ENCODE results near the gene ZNF268.
"Not testable (repeated sequence)": the region's sequence is repeated elsewhere in the genome, so short reads cannot be mapped to it uniquely, and the experiment has no call there.

The ZNF268 gene

GRCh38 chr12:133227281-133227852 lies 46.1 kb downstream of the ZNF268 start:
- DNase-seq = no peak

DNA sequence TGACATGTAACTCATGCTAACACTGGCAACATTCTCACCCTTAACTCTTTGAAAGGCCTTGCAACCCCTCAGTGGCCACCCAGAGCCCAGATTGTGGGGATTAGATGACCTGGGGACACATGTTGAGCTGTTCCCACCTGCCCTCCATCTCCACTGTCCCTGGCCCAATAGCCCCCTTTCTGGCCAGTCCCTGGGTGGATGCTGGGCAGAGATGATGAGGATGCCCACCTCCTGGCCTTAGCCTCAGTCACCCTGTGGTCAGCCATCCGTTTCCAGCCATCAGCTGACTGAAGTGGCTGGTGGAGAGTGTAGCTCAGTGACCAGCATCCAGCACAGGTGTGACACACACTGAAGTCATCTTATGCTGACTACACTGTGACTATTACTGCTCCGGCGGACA lies 49.7 kb downstream of the ZNF268 start:
- no peak for DNase-seq

DNA sequence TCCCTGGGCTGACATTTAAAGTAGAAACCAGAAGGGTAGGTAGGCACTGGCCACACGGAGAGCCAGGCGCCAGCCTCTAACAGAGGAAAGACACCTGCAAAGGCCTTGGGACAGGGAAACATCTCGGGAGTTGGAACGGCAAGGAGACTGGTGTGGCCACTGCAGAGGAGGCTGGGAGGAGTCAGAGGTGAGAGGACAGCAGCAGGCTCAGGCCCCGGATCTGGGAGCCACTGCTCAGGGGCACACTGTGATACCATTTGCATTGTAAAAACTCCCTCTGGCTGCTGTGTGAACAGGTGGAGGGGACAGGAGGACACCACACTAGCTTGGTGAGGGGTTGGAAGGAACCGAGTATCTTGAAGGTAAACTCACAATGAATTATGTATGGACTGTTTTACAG lies 51.7 kb downstream of the ZNF268 start:
- DNase-seq = no peak

DNA sequence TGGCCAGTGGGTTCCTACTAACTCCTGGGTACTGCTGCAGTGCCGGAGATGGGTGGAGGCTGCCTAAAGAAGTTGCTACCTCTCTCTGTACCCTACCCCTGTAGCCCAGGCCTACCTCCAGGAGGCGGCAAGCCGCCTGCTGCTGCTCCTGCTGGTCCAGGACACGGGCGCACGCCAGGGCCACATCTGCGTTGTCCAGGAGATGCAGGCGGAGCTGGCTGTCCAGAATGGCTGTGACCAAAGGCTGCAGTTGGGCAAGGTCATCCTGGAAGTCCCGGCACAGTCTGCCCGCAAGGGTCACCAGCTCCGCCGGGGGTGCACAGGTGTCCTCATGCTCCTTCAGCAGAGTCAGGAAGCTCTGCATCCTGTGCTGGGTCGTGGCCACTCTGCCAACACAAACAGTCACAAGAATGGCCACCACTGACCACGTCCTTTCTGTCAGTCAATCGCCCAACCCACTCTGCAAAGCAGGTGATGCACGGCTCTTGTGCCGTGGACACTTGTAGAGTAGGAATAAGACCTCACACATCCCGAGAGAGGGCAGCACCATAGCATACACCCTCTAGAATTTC lies 52.8 kb downstream of the ZNF268 start:
- DNase-seq = no peak

DNA sequence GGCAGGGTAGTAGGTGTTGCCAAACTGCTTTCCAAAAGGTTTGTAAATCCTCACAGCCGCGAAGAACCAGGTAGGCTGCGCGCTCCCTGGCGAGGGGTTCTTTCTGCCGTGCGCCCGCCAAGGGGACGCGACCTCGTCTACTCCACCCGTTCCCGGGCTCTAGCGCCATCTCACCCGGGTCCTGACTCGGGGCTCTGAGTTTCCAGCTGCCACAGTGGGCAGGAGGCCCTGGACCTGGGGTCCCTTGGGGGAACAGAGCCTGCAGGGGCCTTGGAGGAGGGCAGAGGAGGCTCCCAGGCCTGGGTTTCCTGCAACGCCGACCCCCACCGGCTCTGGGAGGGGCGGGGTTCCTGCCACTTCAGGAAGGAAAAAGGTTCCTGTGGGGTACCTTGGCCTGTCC lies 53.7 kb downstream of the ZNF268 start:
- no peak for DNase-seq

DNA sequence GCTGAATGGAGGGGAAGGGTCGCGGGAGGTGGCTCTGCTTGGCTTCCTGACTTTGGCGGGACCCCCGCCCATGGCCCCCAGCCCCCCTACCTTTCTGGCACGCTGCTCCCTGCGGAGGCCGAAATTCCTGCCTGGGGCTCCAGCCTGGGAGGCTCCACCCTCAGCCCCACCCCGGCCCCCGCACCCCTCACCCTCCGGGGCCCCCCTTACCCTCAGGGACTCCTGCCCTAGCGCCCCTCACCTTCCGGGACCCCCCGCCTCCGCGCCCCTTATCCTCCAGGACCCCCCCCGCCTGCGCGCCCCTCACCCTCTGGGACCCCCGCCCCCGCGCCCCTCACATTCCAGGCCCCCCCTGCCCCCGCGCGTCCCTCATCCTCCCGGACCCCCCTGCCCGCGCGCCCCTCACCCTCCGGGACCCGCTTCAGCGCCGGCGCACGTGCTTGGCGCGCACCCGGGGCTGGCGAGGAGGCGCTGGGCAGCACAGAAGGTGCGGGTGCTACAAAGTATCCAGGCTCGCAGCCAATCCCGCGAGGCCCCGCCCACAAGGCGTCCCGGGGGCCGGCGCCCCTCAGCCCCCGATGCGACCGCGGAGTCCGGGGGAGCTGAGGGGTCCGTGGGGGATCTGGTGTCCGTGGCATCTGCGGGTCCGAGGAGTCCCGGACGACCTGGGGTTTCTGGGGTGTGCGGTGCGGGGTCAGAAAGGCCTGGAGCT lies 54.3 kb downstream of the ZNF268 start, which contains the start of gene ANHX:
ANHX (minus strand) TSS at position 477 of the 712 bp plus-strand sequence. CDS start 1,521 bp downstream, outside the sequence.
- no peak for DNase-seq

DNA sequence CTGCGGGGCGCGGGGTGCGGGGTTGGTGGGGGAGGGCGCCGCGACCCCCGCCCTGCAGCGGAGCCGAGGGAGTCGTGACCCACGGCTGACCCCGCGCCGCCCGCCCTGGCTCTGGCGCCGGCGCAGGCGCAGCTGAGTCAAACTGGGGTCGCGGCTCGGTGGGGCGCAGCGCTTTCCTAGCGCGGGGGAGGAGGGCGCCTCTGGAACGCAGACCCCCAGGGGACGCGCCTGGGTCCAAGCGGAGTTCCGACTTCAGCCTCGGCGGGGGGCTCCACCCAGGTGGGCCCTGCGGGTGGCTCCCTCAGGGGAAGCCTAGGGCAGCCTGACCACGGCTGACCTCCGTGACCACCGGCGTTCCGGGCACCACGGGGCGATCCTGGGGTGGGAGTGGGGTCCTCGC lies 54.8 kb downstream of the ZNF268 start:
- DNase-seq = no peak

DNA sequence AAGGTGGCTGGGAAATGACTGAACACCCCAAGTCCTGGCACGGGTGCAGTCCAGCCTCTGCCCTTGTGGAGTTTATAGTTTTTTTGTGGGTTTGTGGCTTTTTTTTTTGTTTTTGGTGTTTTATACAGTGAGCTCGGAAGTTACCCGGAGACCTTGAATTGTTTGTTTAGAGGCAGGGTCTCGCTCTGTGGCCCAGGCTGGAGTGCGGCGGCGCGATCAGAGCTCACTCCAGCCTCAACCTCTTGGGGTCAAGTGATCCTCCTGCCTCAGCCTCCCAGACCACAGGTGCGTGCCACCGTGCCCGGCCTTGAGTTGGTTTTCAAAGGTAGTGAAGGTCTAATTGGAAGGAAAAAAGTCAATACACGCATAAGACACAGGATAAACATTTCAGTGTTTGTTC lies 55.3 kb downstream of the ZNF268 start:
- DNase-seq = no peak

- DNase-seq = no peak
Measured at GRCh38 chr12:133251732-133252131, 70.4 kb downstream of the ZNF268 start.

DNA sequence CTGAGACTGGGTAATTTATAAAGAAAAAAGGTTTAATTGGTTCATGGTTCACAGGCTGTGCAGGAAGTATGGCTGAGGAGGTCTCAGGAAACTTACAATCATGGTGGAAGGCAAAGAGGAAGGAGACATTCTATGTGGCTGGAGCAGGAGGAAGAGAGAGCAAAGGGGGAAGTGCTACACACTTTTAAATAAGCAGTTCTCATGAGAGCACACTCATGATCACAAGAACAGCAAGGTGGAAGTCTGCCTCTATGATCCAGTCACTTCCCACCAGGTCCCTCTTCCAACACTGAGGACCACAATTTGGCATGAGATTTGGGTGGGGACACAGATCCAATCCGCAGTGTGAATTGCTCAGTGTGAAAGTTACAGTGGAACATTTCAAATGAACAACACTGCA lies 74.5 kb downstream of the ZNF268 start:
- not testable (repeated sequence) for DNase-seq

DNA sequence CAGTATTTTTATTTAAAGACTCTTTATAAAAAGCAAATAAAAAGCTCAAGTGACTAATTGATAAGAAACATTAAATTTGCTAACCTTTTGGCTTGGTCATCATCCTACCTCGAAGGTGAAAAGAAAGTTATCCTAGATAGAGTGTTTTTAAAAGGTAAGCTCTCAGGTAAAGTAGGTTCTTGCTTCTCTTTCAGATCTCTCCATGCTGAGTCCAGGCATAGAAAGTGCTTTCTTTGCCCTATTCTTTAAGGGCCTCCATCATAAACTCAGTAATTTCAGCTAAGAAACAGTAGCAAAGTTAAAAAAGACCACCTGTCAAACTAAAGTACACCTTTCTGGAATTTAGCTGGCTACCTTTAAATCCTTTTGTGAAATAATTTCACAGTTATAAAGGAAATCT lies 75.0 kb downstream of the ZNF268 start:
- DNase-seq = no peak

GRCh38 chr12:133264173-133264572 lies 82.9 kb downstream of the ZNF268 start:
- DNase-seq = no peak
